K562 (cell line): ENCODE results near the gene NAP1L1. TPM values are rescaled to one million over a fixed set of nuclear protein-coding genes. Genes with fewer than 3 reads are reported as not detected.

Experiments used
- ATAC-seq: fragments of 200-7000 bp; cut with Tn5 transposase; 3 replicates; pipeline ENCODE4 v1.9.1; 2020; ENCODE audit warnings: moderate library complexity
- BruUV-seq: library from RNA; stranded (reverse); fragments of 400-500 nt; replicated peaks from 2 replicates; lab custom pipeline; 2021; lab: Mats Ljungman, UMichigan
- CTCF ChIA-PET: fragments of 300-600 bp; formaldehyde crosslinking; extraction: SDS; loops from one replicate; lab custom pipeline; 2021; ENCODE audit warnings: low intra/inter-chr PET ratio; lab: Yijun Ruan, JAX
- POLR2A ChIA-PET: fragments of 300-600, 350-650 bp; sonication (Branson Sonifier 250); formaldehyde crosslinking; extraction: SDS; loops from one replicate; lab custom pipeline; 2021; ENCODE audit warnings: antibody characterized with exemption, inconsistent platforms; lab: Yijun Ruan, JAX
- DNase-seq, 4 experiments: peaks; one replicate each; pipeline versions ENCODE4 v3.0.0 to v3.0.0-alpha.2; 2011 to 2018; ENCODE audit warnings: low spot score in 3 of 4, mixed read lengths in 3 of 4; ENCODE audit errors: extremely low read depth in 1 of 4
- FAIRE-seq: peaks from 2 replicates; lab custom pipeline; 2011; peaks lifted over from hg19 to GRCh38; lab: Jason Lieb, UNC
- H2AFZ ChIP-seq: 2 replicates; pipeline ENCODE4 v1.6.0; 2011; ENCODE audit warnings: low read depth, low read length, control low read depth, inconsistent platforms
- H3K27ac ChIP-seq: fragments of 200-600 bp; 3 replicates; pipeline ENCODE4 v1.8.0; 2011; ENCODE audit warnings: low read depth, mild to moderate bottlenecking, control low read depth, inconsistent platforms, low read length, moderate library complexity, mixed read lengths; ENCODE audit errors: extremely low read depth
- H3K27me3 ChIP-seq, 2 experiments: fragments of 300-600 bp in 1 of 2; 2 replicates in 1 of 2; 3 replicates in 1 of 2; pipeline versions ENCODE4 v1.6.0 to v1.8.0; 2011; ENCODE audit warnings: inconsistent platforms in 2 of 2, low read length in 2 of 2, mild to moderate bottlenecking in 1 of 2, mixed read lengths in 1 of 2, moderate library complexity in 1 of 2; ENCODE audit not compliant: control insufficient read depth in 2 of 2, insufficient read depth in 2 of 2
- H3K36me3 ChIP-seq: fragments of 300-600 bp; 3 replicates; pipeline ENCODE4 v1.8.0; 2011; ENCODE audit warnings: mild to moderate bottlenecking, low read length, inconsistent platforms; ENCODE audit not compliant: control insufficient read depth, insufficient read depth
- H3K4me1 ChIP-seq, 2 experiments: fragments of 200-600 bp in 1 of 2; replicated peaks in 1 of 2; 2 replicates in 1 of 2; 3 replicates in 1 of 2; pipeline versions ENCODE4 v1.5.1 to v1.8.0; 2011; ENCODE audit warnings: inconsistent platforms in 2 of 2, low read length in 2 of 2, mild to moderate bottlenecking in 1 of 2, mixed read lengths in 1 of 2, moderate library complexity in 1 of 2; ENCODE audit not compliant: control insufficient read depth in 2 of 2, insufficient read depth in 2 of 2
- H3K4me2 ChIP-seq: 2 replicates; pipeline ENCODE4 v1.6.1; 2011; ENCODE audit warnings: low read length, control low read depth, inconsistent platforms, mixed read lengths; ENCODE audit not compliant: insufficient read depth
- H3K4me3 ChIP-seq: fragments of 200-600 bp; sonication (generic), shearing (Covaris generic); 2 replicates; pipeline ENCODE4 v1.5.1; 2016; ENCODE audit warnings: control low read depth, inconsistent platforms
- H3K79me2 ChIP-seq: fragments of 200-600 bp; 3 replicates; pipeline ENCODE4 v1.8.0; 2011; ENCODE audit warnings: low read length, inconsistent platforms; ENCODE audit not compliant: control insufficient read depth, insufficient read depth
- H3K9ac ChIP-seq, 2 experiments: 2 replicates each; pipeline versions ENCODE4 v1.6.0 to v1.6.1; 2011; ENCODE audit warnings: low read depth in 2 of 2, low read length in 2 of 2, control low read depth in 1 of 2, inconsistent platforms in 1 of 2, mild to moderate bottlenecking in 1 of 2, mixed read lengths in 1 of 2; ENCODE audit not compliant: insufficient read depth in 1 of 2
- H3K9me1 ChIP-seq: one replicate; pipeline ENCODE4 v1.6.0; 2011; ENCODE audit warnings: inconsistent platforms, mild to moderate bottlenecking, low read length, moderate library complexity; ENCODE audit not compliant: control insufficient read depth, insufficient read depth
- H3K9me3 ChIP-seq: replicated peaks from 2 replicates; pipeline ENCODE4 v1.5.1; 2011; ENCODE audit warnings: low read depth, low read length, inconsistent platforms; ENCODE audit not compliant: control insufficient read depth, insufficient read depth
- H4K20me1 ChIP-seq: replicated peaks from 2 replicates; pipeline ENCODE4 v1.6.1; 2011; ENCODE audit warnings: low read length, inconsistent platforms, mixed read lengths; ENCODE audit not compliant: control insufficient read depth, insufficient read depth
- ADNP ChIP-seq: fragments of 200-800 bp; sonication (Bioruptor generic); IDR thresholded peaks from 2 replicates; pipeline ENCODE4 v1.6.1; 2016; ENCODE audit warnings: missing genetic modification characterization, missing compliant biosample characterization
- BCOR ChIP-seq: fragments of 450-650 bp; IDR thresholded peaks from 2 replicates; pipeline ENCODE4 v1.6.1; 2016
- CBX5 ChIP-seq: IDR thresholded peaks from 2 replicates; pipeline ENCODE4 v1.6.1; 2014; ENCODE audit warnings: low read depth, borderline replicate concordance
- E4F1 ChIP-seq: fragments of 250-450 bp; sonication (Bioruptor Pico); IDR thresholded peaks from 2 replicates; pipeline ENCODE4 v1.5.0; 2021; ENCODE audit warnings: mild to moderate bottlenecking, borderline replicate concordance
- EHMT2 ChIP-seq: fragments of 450-650 bp; IDR thresholded peaks from 2 replicates; pipeline ENCODE4 v1.6.1; 2018; ENCODE audit warnings: antibody characterized with exemption
- HINFP ChIP-seq: fragments of 450-650 bp; conservative IDR thresholded peaks from 2 replicates; pipeline ENCODE4 v1.6.1; 2016; ENCODE audit warnings: missing genetic modification characterization, low read depth, mild to moderate bottlenecking, control low read depth, missing compliant biosample characterization
- KDM1A ChIP-seq, 2 experiments: fragments of 450-650 bp; IDR thresholded peaks; 2 replicates each; pipeline ENCODE4 v1.6.1; 2016; ENCODE audit warnings: mild to moderate bottlenecking in 2 of 2
- RBM25 ChIP-seq: fragments of 200-400 bp; formaldehyde crosslinking; IDR thresholded peaks from 2 replicates; pipeline ENCODE4 v1.6.1; 2018; ENCODE audit warnings: low read length, low read depth, moderate library complexity; ENCODE audit not compliant: severe bottlenecking
- RCOR1 ChIP-seq, 2 experiments: IDR thresholded peaks; 2 replicates each; pipeline ENCODE4 v1.6.1; 2012; ENCODE audit warnings: low read depth in 2 of 2, low read length in 2 of 2, borderline replicate concordance in 1 of 2, improper control_type of control experiment in 1 of 2
- ZBTB5 ChIP-seq: fragments of 450-650 bp; IDR thresholded peaks from 2 replicates; pipeline ENCODE4 v1.6.1; 2017; ENCODE audit warnings: antibody characterized with exemption
- ZNF121 ChIP-seq: sonication (generic); formaldehyde crosslinking; conservative IDR thresholded peaks from 2 replicates; pipeline ENCODE4 v1.8.0; 2022; ENCODE audit warnings: missing genetic modification reagents
- ZNF449 ChIP-seq: fragments of 250-450 bp; sonication (Bioruptor Pico); IDR thresholded peaks from 2 replicates; pipeline ENCODE4 v1.8.0; 2022; ENCODE audit warnings: moderate library complexity, mild to moderate bottlenecking, inconsistent platforms
- WGBS: fragments of 100-300 bp; shearing (Covaris generic); methylation state at CpG from one replicate; pipeline ENCODE4 v1.1.6; 2016; ENCODE audit warnings: low coverage, mixed read lengths; ENCODE audit not compliant: insufficient coverage; ENCODE audit errors: missing lambda C conversion rate; 5-methylcytosine and 5-hydroxymethylcytosine counted together
- in situ Hi-C: fragments of 300-500 bp; cut with MboI; formaldehyde crosslinking; loops from 4 replicates; pipeline ENCODE4 v1.15.0; 2018; ENCODE audit warnings: inconsistent platforms, mixed read lengths
- intact Hi-C: fragments of 100-400 bp; cut with micrococcal nuclease; formaldehyde crosslinking; loops from 2 replicates; pipeline ENCODE4 v1.14.2; 2022
- polyA plus RNA-seq, 8 experiments: library from polyadenylated mRNA; depleted of rRNA in 4 of 8; stranded (reverse) in 5 of 8; unstranded in 3 of 8; fragments of >200 nt; fragmentation: Nextera tagmentation in 2 of 8; fragmentation: Illumina TruSeq in 1 of 8; extraction: Ambion mirVana in 2 of 8; extraction: Trizol in 1 of 8; gene quantifications; 2 replicates each; pipeline versions ENCODE4 v1.2.1 to v1.2.3, GENCODE V29; 2011 to 2014; ENCODE audit warnings: inconsistent platforms in 1 of 8, missing spikeins in 1 of 8
- total RNA-seq, 7 experiments: library from RNA; depleted of rRNA in 6 of 7; stranded (reverse); fragments of >200 nt in 6 of 7; fragmentation: Illumina TruSeq in 2 of 7; extraction: Trizol in 2 of 7; gene quantifications; 2 replicates each; pipeline versions ENCODE4 v1.2.1 to v1.2.3, GENCODE V29; 2011 to 2021; ENCODE audit warnings: low replicate concordance in 1 of 7

The NAP1L1 gene
- total and polyA plus RNA-seq, 9 of the 15 experiments (the other 6 are each of a cell fraction or from before 2014, with no cell fraction given), result 287 to 747 (median 450) TPM

- ATAC-seq, result no peak
- no peaks in the 10 kb centered on the region for H3K79me2 ChIP-seq
- no peak for DNase-seq
- peaks cover 5 to 12% of the 10 kb centered on the region in 2 experiments; a peak in 3 of 5 replicates for H3K4me1 ChIP-seq
- CTCF ChIA-PET, result no interaction called here
- intact Hi-C loops (no loop called here), in situ Hi-C loops (no loop called here)
- no peaks in the 10 kb centered on the region for H4K20me1 ChIP-seq
- POLR2A ChIA-PET, result interaction anchor here (0.7 to 0.8 kb wide), 2 partner anchors 11 to 21 kb away, joined by 3 to 4 read pairs; no protein-coding TSS in a partner anchor
- no peak overlapping the region for H3K4me2 ChIP-seq
- H3K36me3 ChIP-seq, result no peaks in the 10 kb centered on the region
- H3K4me3 ChIP-seq, result no peak overlapping the region
- TF ChIP-seq BCOR (peak; percentile 86), RCOR1 (IDR thresholded peaks at IDR 0.05; ENCODE audit: borderline replicate concordance in 1 of 2, low read depth in 2 of 2, low read length in 2 of 2) (0 out of 4 replicates have a peak, but pooled peaks of 1 of the 2 experiments have one; percentile 24), KDM1A (IDR thresholded peaks at IDR 0.05) (peak in 1 of 2 experiments; percentile 68; a peak in 2 of 4 replicates), HINFP (tag) (no peak), ZNF121 (no peak), E4F1 (CRISPR knock-in tag) (no peak), CBX5 (no peak), RBM25 (peak; percentile 98), ZNF449 (no peak), ADNP (tag) (peak; percentile 63), EHMT2 (no peak), ZBTB5 (no peak)
- TF ChIP-seq, all 486 proteins: peak for 5
- Histone ChIP-seq H3K27me3 (no peaks in the 10 kb centered on the region), H3K9ac (no peak overlapping the region), H3K9me3 (no peaks in the 10 kb centered on the region), H3K9me1 (no peaks in the 10 kb centered on the region), H3K27ac (no peak overlapping the region), H2AFZ (no peak overlapping the region)
- BruUV-seq, result no TSS peak
- FAIRE-seq, result no peak
- 71% methylated on average over 1 of the region's 1 CpG for WGBS
These were observed 19.5 kb upstream of the NAP1L1 start for GRCh38 chr12:76103958-76104357.
